Lower leg skin (tissue), 3 donors: ENCODE measurements around the gene MESD.

Source experiments
- POLR2A ChIP-seq, 2 donors: fragments of 450-650 bp; IDR thresholded peaks; one replicate each; pipeline ENCODE4 v1.6.1; 2016 to 2017; ENCODE audit warnings: antibody characterized with exemption in 2 of 2, mild to moderate bottlenecking in 1 of 2, moderate library complexity in 1 of 2
- TF ChIP-seq, protein P1 (sequence below), 3 donors: fragments of 450-650 bp; IDR thresholded peaks; one replicate each; pipeline ENCODE4 v1.5.1; 2016; ENCODE audit warnings: antibody characterized with exemption in 3 of 3, mild to moderate bottlenecking in 3 of 3, moderate library complexity in 2 of 3

DNA sequence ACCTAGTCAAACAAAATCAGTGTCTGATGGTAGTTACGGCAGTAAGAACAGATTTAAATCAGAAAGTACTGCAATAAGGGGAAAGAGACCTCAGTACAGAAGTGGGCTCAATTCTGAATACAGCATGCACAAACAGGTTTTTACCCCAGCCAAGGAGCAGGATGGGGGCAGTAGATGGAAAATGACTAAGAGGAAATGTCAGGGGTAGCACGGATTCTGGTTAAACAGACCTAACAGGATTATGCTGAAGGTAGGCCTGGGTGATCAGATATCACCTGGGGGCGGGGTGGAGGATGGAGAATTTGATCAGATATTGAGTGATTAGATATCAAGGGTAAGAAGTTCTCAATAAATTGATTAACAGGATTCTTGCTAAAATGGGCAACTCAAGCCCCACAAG lies 19.0 kb downstream of the MESD start:
- TF ChIP-seq, protein P1, sequence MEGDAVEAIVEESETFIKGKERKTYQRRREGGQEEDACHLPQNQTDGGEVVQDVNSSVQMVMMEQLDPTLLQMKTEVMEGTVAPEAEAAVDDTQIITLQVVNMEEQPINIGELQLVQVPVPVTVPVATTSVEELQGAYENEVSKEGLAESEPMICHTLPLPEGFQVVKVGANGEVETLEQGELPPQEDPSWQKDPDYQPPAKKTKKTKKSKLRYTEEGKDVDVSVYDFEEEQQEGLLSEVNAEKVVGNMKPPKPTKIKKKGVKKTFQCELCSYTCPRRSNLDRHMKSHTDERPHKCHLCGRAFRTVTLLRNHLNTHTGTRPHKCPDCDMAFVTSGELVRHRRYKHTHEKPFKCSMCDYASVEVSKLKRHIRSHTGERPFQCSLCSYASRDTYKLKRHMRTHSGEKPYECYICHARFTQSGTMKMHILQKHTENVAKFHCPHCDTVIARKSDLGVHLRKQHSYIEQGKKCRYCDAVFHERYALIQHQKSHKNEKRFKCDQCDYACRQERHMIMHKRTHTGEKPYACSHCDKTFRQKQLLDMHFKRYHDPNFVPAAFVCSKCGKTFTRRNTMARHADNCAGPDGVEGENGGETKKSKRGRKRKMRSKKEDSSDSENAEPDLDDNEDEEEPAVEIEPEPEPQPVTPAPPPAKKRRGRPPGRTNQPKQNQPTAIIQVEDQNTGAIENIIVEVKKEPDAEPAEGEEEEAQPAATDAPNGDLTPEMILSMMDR (IDR thresholded peaks at IDR 0.05): no peak
- TF ChIP-seq POLR2A (IDR thresholded peaks at IDR 0.05): no peak
